Measurements from ENCODE around the gene JARID2. TPM values are rescaled to one million over a fixed set of nuclear protein-coding genes. Genes with fewer than 3 reads are reported as not detected.

The JARID2 gene
- total RNA-seq, 4 donors from 2014 or later: 10.8 to 31.6 (median 14.3) TPM

DNA sequence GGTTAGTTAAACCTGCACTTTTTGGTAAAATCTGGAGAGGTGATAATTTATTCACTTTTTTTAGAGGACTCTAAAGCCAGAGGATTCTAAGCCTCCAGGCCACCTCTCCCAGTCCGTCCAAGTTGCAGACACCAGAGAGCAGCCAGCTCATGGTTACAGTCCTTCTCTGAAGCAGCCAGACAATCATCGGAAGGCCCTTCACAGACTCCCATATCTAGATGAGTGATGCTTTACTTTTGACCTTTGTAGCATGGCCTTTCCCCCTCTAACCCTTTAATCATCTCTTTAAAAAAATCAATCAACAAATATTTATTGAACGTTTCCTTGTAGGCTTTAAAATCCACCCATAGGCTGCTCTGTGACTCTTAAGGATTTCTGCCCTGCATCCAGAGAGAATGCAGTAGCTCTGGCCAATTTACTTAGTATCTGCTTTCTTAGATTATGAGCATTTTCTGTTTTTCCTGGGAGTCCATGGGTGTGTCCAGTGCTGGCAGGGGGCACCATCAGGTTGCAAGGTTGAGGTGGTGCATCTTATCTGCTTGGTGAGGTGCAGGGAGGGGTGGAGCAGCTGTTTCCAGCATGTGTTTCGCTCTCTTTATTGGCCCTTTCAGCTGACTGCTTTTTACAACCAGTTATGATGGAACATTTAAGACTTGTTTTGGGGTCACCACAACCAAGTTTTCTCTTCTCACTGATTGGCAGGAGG lies 58.6 kb downstream of the JARID2 start:
- no peak for ATAC-seq (ENCODE audit: low FRiP score)
- no peak for DNase-seq (ENCODE audit: low spot score)
- no peak for TF ChIP-seq CTCF (IDR thresholded peaks at IDR 0.05)

- DNase-seq (ENCODE audit: low spot score) (no peak), ATAC-seq (ENCODE audit: low FRiP score) (no peak)
- no peak for TF ChIP-seq CTCF (IDR thresholded peaks at IDR 0.05)
Observed at GRCh38 chr6:15305496-15305895, 59.6 kb downstream of the JARID2 start.

GRCh38 chr6:15305909-15306308 lies 60.0 kb downstream of the JARID2 start:
- ATAC-seq (ENCODE audit: low FRiP score) (no peak), DNase-seq (ENCODE audit: low spot score) (no peak)
- no peak for TF ChIP-seq CTCF (IDR thresholded peaks at IDR 0.05)

DNA sequence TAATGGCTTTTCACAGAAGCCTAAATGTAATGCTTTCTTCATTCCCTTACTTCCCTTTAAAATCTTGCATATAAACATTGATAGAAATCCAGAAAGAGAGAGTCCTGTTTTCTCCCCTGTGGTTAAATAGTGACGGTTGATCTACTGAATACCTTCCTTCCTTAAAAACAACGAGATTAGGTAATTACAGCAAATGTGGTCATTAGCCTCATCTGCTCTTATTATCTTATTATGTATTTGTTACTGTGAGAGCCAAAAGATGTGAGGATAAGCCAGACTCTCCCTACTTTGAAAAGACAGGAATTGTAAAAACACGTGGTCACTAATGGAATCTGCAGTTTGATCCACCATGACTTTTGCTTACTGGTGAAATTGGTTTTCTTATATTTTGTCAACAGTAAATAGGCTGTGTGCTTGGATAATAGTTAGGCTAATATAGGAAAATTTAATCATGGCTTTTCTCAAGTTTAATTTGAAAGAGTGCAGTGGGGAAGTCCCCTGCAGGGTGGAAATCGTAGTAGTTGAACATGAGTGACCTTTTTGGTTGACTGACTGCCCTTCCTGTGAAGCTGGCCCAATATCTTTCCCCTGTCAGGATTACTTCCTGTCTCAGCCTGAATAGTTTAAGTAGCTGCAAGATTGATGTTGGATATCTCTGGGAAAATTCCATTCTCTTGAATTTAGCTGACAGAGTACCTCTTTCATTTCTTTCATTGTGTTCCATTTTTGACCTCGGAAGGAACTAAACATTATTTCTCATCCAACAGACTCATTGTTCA lies 62.8 kb downstream of the JARID2 start:
- ATAC-seq (ENCODE audit: low FRiP score) (no peak), DNase-seq (ENCODE audit: low spot score) (no peak)
- TF ChIP-seq CTCF (IDR thresholded peaks at IDR 0.05): no peak

GRCh38 chr6:15309611-15310283 lies 63.9 kb downstream of the JARID2 start:
- TF ChIP-seq CTCF (IDR thresholded peaks at IDR 0.05): no peak
- ATAC-seq (ENCODE audit: low FRiP score) (no peak), DNase-seq (ENCODE audit: low spot score) (no peak)

DNA sequence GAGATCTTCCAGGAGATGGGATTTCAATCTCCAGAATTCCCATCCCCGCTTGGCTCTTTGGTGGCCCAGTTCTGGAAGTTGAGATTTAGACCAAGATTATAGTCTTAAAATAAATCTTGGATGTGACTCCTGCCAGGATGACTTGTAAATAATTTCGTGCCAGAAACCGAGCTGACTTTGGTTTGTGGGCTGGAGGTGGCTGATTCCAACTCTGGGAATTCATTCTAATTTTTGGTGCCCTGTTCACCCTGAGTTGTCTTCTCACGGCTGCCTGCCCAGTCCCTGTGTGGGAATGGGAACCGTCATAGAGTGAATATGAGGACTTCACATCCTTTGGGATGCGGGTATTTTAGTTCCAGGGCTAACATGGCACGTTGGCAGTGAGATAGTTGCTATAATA lies 64.8 kb downstream of the JARID2 start:
- no peak for TF ChIP-seq CTCF (IDR thresholded peaks at IDR 0.05)
- ATAC-seq (ENCODE audit: low FRiP score) (no peak), DNase-seq (ENCODE audit: low spot score) (no peak)
